NCI-H2227 (cell line): Measurements from ENCODE around the gene CRHR2.

Source experiments
- DNase-seq: peaks from one replicate; lab custom pipeline; 2025; ENCODE audit not compliant: unreplicated experiment; lab: John Stamatoyannopoulos, UW

The CRHR2 gene

GRCh38 chr7:30633223-30633622, 49.0 kb downstream of the CRHR2 start:
- DNase-seq: no peak

DNA sequence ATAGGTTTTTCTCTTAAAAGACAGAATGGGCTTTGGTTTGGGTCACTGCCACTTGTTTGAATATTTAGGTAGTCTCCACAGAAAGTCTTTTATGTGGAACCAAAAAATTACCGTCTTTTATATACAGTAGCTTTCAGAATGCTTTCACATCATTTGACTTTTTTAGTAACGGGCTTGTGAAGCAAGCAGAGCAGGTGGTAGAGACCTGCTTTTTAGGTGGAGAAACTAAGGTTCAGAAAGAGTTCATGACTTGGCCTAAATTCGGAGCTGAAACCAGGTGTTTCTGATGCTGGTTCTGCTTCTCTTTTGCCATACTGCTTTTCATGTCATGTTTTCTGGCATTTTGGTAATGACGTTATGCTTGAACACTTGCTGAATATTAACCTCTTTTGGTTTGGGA, 51.3 kb downstream of the CRHR2 start:
- no peak for DNase-seq

- no peak for DNase-seq
These were observed 55.2 kb downstream of the CRHR2 start for GRCh38 chr7:30627026-30627425.

GRCh38 chr7:30625283-30625682, 57.0 kb downstream of the CRHR2 start:
- DNase-seq: no peak

DNA sequence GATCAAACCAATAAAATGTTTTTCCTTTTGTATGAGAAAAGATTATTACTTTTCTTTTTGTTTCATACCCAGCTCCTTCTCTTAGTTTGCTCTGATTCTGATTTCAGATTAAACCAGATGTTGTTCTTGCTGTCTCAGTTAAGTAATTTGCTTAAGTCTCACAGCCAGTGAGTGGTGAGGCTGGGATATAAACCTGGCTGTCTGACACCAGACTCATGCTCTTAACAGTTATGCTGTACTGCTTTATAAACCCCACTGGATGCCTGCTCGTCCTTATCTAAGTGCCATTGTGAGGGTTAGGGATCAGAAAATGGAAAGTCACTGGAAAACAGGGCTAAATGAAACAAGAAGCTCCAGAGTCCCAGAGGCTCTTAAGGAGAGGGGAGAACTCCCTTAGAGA, 63.3 kb downstream of the CRHR2 start:
- no peak for DNase-seq

- no peak for DNase-seq
These were observed 64.1 kb downstream of the CRHR2 start for GRCh38 chr7:30618080-30618676.

GRCh38 chr7:30617359-30617758, 64.9 kb downstream of the CRHR2 start:
- DNase-seq: no peak

DNA sequence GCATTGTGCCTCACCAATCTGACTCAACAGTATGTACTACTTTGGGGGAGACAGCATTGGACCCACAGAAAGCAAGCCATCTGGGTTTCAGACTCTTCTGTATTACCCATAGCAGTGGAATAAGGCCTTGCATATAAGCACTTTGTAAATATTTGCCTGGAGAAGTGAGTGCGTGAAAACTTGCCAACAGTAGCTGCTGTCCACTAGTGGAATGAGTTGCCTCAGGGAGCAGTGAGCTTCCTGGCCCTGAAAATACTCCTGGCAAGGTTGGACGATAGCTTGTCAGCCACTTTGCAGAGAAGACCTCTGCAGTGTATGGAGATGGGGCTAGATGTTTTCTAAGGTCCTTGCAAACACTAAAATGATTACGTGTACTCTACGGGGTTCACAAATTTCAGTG, 65.9 kb downstream of the CRHR2 start:
- no peak for DNase-seq

- no peak for DNase-seq
These were observed 68.6 kb downstream of the CRHR2 start for GRCh38 chr7:30613366-30614325.

- DNase-seq: no peak
These were observed 69.5 kb downstream of the CRHR2 start for GRCh38 chr7:30612658-30613265.

DNA sequence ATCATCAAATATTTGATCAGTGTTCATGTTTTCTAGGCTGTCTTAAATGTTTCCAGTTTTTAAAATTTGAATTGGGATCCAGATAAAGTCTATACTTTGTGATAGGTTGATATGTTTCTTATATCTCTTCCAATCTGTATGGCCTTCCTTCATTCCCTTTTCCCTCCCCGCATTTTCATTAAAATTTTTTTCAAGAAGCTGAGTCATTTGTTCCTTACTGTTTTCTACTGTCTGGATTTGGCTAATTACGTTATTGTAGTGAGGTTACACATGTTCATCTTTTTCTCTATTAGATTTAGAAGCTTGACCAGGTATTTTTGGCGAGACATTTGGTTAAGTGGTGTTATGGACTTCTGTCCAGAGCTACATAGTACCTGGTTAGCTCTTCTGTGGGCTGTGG, 76.4 kb downstream of the CRHR2 start:
- no peak for DNase-seq

DNA sequence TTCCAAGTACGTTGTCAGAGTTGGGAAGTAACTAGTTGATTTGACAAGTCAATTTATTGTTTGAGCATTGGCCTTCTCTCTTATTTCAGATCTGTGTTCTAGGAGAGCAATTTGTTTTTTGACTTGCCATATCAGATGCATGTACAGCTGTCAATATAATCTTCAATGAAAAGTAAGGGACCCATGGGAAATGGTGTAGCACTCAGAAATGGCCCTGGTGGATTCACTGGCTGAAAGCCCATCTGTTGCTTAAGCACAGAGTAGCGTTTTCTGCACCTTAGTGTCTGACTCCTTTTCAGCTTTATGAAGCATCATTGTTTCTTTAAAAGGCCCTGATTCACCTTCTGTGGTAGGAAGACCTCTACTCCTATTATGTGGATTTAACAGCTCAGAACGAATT, 77.4 kb downstream of the CRHR2 start:
- no peak for DNase-seq
